Measurements from ENCODE around the gene PRRG2. TPM values are rescaled to one million over a fixed set of nuclear protein-coding genes. Genes with fewer than 3 reads are reported as not detected.

The PRRG2 gene
- total and polyA plus RNA-seq, 2 of the 13 experiments (the other 11 are each of a cell fraction or from before 2014, with no cell fraction given), result 0.66 to 0.82 TPM

DNA sequence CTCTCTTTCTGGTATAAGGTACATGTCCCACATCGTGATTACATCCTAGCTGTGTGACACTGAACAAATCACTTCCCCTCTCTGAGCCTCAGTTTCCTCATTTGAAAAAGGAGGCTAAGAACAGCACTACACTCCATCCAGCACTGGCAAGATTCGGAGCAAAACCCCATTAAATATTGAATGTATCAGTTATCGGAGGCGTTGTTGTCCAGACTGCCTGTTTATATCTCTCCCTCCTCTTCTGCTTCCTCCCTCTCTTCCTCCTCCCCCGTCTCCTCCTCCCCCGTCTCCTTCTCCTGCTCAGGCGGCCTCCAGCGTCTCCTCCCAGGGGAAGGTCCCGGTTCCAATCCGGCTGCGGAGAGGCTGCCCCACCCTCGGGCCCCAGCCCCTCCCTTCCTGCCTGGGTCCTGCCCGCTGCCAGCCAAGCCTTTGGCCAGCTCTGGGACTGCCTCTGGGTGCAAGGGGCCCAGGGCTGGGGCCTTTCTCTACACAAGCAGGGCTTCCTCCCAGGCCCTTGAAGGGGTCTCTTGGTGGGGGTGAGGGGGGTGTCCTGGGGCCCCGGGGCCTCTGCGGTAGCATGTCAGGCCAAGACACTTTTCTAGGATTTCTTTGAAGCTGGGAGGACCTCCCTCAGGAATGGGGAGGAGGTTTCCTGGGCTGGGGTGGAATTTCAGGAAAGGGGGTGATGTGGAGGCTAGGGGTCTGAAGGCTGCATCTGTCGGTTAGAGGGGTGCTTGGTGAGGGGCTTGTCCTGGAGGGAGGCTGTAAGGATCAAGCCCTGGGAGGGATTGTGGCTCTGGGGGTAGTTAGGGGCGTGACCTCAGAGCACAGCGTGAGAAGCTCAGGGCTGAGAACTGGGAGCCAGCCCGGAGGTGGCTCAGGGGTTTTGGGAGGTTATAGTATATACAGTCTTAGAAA lies 57.0 kb downstream of the PRRG2 start (continued):
- TF ChIP-seq TRIM22 (IDR thresholded peaks at IDR 0.05), result no peak
- TF ChIP-seq CEBPG (CRISPR knock-in tag; IDR thresholded peaks at IDR 0.05), result no peak

DNA sequence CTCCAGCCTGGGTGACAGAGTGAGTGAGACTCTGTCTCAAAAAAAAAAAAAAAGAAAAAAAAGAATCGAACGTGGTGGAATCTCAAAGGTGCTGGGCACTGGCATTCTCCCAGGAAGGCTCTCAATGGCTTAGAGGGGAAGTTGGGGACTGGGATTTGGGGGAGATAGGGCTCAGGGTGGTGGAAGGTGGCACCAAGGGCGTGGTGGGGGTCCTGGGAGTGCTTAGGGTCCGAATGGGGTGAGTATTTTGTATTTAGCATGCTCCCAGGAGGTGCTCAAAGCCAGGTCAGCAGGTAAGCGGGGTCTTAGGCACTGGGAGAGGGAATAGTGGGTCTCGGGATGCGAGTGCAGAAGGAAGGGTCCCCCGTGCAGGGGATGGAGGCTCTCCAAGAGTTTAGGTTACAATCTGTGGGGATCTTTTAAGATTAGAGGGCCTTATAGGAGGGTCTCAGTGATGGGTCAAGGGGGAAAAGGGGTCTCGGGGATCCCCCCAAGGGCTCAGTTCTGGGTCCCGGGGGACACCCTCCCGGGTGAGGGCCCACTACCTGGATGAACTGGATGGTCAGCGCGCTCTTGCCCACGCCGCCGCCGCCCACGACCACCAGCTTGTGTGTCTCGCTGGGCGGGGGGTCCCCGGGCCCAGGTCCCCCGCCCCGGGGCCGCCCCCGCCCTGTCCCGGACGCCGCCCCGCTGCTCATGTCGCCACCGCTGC lies 58.4 kb downstream of the PRRG2 start:
- no peaks in the 10 kb centered on the region for H4K20me1 ChIP-seq (ENCODE audit: insufficient read depth, low read length)
- peak overlapping the region; percentile 55 to 83 (median 66); a peak in 5 of 6 replicates for H3K4me3 ChIP-seq (replicated peaks in 1 of 3; ENCODE audit: insufficient read depth in 1 of 3, low read depth in 2 of 3, low read length in 3 of 3)
- peak overlapping the region; percentile 60; the same call in 1 of the 2 replicates for H3K9ac ChIP-seq (ENCODE audit: insufficient read depth, low read depth, low read length)
- TF ChIP-seq ZNF615 (CRISPR knock-in tag; IDR thresholded peaks at IDR 0.05; ENCODE audit: borderline replicate concordance) (0 out of 2 replicates have a peak, but pooled peaks have one; percentile 34), IRF9 (CRISPR knock-in tag; IDR thresholded peaks at IDR 0.05; ENCODE audit: borderline replicate concordance) (0 out of 2 replicates have a peak, but pooled peaks have one; percentile 29)
- TF ChIP-seq, protein P1, sequence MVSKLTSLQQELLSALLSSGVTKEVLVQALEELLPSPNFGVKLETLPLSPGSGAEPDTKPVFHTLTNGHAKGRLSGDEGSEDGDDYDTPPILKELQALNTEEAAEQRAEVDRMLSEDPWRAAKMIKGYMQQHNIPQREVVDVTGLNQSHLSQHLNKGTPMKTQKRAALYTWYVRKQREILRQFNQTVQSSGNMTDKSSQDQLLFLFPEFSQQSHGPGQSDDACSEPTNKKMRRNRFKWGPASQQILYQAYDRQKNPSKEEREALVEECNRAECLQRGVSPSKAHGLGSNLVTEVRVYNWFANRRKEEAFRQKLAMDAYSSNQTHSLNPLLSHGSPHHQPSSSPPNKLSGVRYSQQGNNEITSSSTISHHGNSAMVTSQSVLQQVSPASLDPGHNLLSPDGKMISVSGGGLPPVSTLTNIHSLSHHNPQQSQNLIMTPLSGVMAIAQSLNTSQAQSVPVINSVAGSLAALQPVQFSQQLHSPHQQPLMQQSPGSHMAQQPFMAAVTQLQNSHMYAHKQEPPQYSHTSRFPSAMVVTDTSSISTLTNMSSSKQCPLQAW (CRISPR knock-in tag; IDR thresholded peaks at IDR 0.05), result no peak
- peaks cover 24% of the 10 kb centered on the region for H3K79me2 ChIP-seq (ENCODE audit: insufficient read depth, low read length)
- CTCF ChIA-PET (ENCODE audit: low intra/inter-chr PET ratio, low total read pairs), result no interaction called here
- H3K27ac ChIP-seq (ENCODE audit: extremely low read length, insufficient read depth, low read length), result no peak overlapping the region
- ATAC-seq (no peak), FAIRE-seq (no peak), DNase-seq (ENCODE audit: low spot score) (no peak)
- peaks cover 40% of the 10 kb centered on the region for H3K4me1 ChIP-seq (ENCODE audit: insufficient read depth, low read length)
- no peaks in the 10 kb centered on the region for H3K9me3 ChIP-seq (ENCODE audit: low read length)
- POLR2A ChIA-PET, result interaction anchor here (0.6 to 4.6 kb wide), 25 partner anchors 9 to 879 kb away, joined by 3 to 92 read pairs (median 6); partner anchors contain the start of genes AKT1S1, ALDH16A1, BCL2L12 and FCGRT
- BruUV-seq (replicated peaks), result no TSS peak
- intact Hi-C loops (cut with micrococcal nuclease; ENCODE audit: unreplicated experiment) (loop anchor here (1.0 to 5.0 kb wide), 3 partner anchors 25 to 49 kb away; partner anchors contain the start of genes BCL2L12, IRF3 and PRMT1), in situ Hi-C loops (cut with HindIII; ENCODE audit: extremely low pct_ligation_motif_present, low pct_unique_long_range_greater_than_20kb) (no loop called here)
- 21% methylated on average over 9 of the region's 31 CpGs for WGBS (ENCODE audit: low lambda C conversion rate)
- no peaks in the 10 kb centered on the region for H3K36me3 ChIP-seq (replicated peaks in 1 of 2; ENCODE audit: control insufficient read depth in 1 of 2, insufficient read depth in 2 of 2, low read length in 2 of 2)
- no peaks in the 10 kb centered on the region; a peak in 1 of 5 replicates for H3K27me3 ChIP-seq (ENCODE audit: control insufficient read depth in 1 of 2, insufficient read depth in 2 of 2, low read length in 2 of 2)
- H2AFZ ChIP-seq (ENCODE audit: low read length), result no peak overlapping the region
- peak overlapping the region; percentile 85 for H3K4me2 ChIP-seq (ENCODE audit: low read depth, low read length)

Measured in HepG2 (cell line).